Cardiac fibroblast (primary cell): ENCODE data around the gene PPP4C.
A peak's percentile ranks its signal among the peaks of the same experiment; 100 is the strongest.

ENCODE experiments used
- DNase-seq, 2 donors: peaks; one replicate each; pipeline versions ENCODE4 v3.0.0 to v3.0.0-alpha.2; 2010; ENCODE audit warnings: low read depth in 2 of 2
- H3K4me3 ChIP-seq, 2 donors: replicated peaks in 1 of 2; 1 replicate in 1 of 2; 2 replicates in 1 of 2; pipeline ENCODE4 v1.5.1; 2011; ENCODE audit warnings: low read depth in 2 of 2, low read length in 2 of 2, mild to moderate bottlenecking in 2 of 2, moderate library complexity in 1 of 2
- TF ChIP-seq, protein P1 (sequence below): IDR thresholded peaks from one replicate; pipeline ENCODE4 v1.5.1; 2011; ENCODE audit warnings: low read depth, mild to moderate bottlenecking, low read length, inconsistent platforms

Gene PPP4C

GRCh38 chr16:30046588-30046987 lies 29.2 kb upstream of the PPP4C start:
- no peak overlapping the region for H3K4me3 ChIP-seq
- TF ChIP-seq, protein P1, sequence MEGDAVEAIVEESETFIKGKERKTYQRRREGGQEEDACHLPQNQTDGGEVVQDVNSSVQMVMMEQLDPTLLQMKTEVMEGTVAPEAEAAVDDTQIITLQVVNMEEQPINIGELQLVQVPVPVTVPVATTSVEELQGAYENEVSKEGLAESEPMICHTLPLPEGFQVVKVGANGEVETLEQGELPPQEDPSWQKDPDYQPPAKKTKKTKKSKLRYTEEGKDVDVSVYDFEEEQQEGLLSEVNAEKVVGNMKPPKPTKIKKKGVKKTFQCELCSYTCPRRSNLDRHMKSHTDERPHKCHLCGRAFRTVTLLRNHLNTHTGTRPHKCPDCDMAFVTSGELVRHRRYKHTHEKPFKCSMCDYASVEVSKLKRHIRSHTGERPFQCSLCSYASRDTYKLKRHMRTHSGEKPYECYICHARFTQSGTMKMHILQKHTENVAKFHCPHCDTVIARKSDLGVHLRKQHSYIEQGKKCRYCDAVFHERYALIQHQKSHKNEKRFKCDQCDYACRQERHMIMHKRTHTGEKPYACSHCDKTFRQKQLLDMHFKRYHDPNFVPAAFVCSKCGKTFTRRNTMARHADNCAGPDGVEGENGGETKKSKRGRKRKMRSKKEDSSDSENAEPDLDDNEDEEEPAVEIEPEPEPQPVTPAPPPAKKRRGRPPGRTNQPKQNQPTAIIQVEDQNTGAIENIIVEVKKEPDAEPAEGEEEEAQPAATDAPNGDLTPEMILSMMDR: no peak
- DNase-seq: no peak

DNA sequence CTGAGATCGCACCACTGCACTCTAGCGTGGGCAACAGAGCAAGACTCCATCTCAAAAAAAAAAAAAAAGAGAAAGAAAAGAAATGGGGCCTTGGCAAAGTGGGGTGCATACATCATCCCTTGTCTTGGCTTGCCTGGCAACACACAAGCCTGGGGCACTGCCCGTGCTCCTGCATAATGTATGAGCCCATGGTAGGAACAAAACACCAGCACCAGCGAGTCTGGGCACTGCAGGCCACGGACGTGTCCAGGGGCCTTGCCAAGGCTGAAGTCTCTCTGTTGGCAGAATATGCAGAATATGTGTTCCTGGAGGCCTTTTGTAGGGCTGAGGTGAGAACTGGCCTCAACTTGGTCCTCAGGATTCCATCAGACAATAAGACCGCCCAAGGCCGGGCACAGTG lies 25.9 kb upstream of the PPP4C start:
- no peak overlapping the region for H3K4me3 ChIP-seq
- DNase-seq: no peak
- TF ChIP-seq, protein P1: no peak

DNA sequence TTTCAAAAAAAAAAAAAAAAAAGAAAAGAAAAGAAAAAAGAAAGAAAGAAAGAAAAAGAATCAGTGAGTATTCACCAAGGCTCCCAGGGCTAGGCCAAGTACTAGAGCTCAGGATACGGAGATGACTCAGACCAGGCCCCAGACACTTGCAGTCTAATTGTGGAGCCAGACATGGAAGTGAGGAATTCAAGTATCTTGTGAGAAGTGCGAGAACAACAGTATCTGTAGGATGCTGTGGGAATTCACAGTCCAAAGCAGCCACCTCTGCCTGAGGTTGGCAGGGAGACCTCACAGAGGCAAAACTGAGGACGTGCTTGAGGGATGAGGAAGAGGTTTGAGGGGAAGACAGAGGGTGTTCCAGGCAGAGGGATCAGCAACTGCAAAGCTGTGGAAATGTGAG lies 24.3 kb upstream of the PPP4C start:
- TF ChIP-seq, protein P1: no peak
- DNase-seq: peak; percentile 63 to 82
- no peak overlapping the region for H3K4me3 ChIP-seq

GRCh38 chr16:30052671-30053372 lies 23.0 kb upstream of the PPP4C start:
- TF ChIP-seq, protein P1: no peak
- DNase-seq: peak; percentile 95

GRCh38 chr16:30053376-30054015 lies 22.3 kb upstream of the PPP4C start:
- DNase-seq: peak; percentile 50 to 78
- TF ChIP-seq, protein P1: no peak
- peak overlapping the region; percentile 78 to 83 for H3K4me3 ChIP-seq

More at GRCh38 chr16:30052671-30053372, 23.0 kb upstream of the PPP4C start:
- peak overlapping the region; percentile 78 to 83 for H3K4me3 ChIP-seq

- TF ChIP-seq, protein P1: no peak
- DNase-seq: no peak
- no peak overlapping the region for H3K4me3 ChIP-seq
These were observed 21.3 kb upstream of the PPP4C start for GRCh38 chr16:30054451-30054850.
